Parathyroid adenoma (tissue), 2 donors: ENCODE data around the gene CACHD1.

ENCODE experiments used
- H2AFZ ChIP-seq: fragments of 300-600 bp; sonication (generic); one replicate; pipeline ENCODE4 v1.7.0; 2017; ENCODE audit warnings: antibody characterized with exemption, mild to moderate bottlenecking
- H3K27ac ChIP-seq: fragments of 300-600 bp; sonication (generic); one replicate; pipeline ENCODE4 v1.7.0; 2017
- H3K27me3 ChIP-seq: fragments of 300-600 bp; sonication (generic); one replicate; pipeline ENCODE4 v1.7.0; 2017; ENCODE audit warnings: low read length; ENCODE audit not compliant: control insufficient read depth, insufficient read depth
- H3K36me3 ChIP-seq: fragments of 300-600 bp; sonication (generic); one replicate; pipeline ENCODE4 v1.7.0; 2017; ENCODE audit warnings: low read length; ENCODE audit not compliant: control insufficient read depth, insufficient read depth
- H3K4me1 ChIP-seq: fragments of 300-600 bp; sonication (generic); one replicate; pipeline ENCODE4 v1.7.0; 2017; ENCODE audit warnings: control low read depth
- H3K4me2 ChIP-seq: fragments of 300-600 bp; sonication (generic); one replicate; pipeline ENCODE4 v1.7.0; 2017; ENCODE audit warnings: low read length
- H3K4me3 ChIP-seq: fragments of 300-600 bp; sonication (generic); one replicate; pipeline ENCODE4 v1.7.0; 2017; ENCODE audit warnings: low read depth, low read length
- H3K79me2 ChIP-seq: fragments of 300-600 bp; sonication (generic); one replicate; pipeline ENCODE4 v1.7.0; 2017; ENCODE audit warnings: control low read depth
- H3K9ac ChIP-seq: fragments of 300-600 bp; sonication (generic); one replicate; pipeline ENCODE4 v1.7.0; 2017; ENCODE audit warnings: mild to moderate bottlenecking
- H3K9me3 ChIP-seq: fragments of 300-600 bp; sonication (generic); one replicate; pipeline ENCODE4 v1.7.0; 2017; ENCODE audit warnings: low read length; ENCODE audit not compliant: control insufficient read depth
- CTCF ChIP-seq: fragments of 300-600 bp; sonication (generic); IDR thresholded peaks from one replicate; pipeline ENCODE4 v1.7.0; 2017; ENCODE audit warnings: antibody characterized with exemption, mild to moderate bottlenecking
- donor health status: primary hyperparathyroidism.

The CACHD1 gene

GRCh38 chr1:64567426-64568170 lies 97.7 kb downstream of the CACHD1 start:
- Histone ChIP-seq H2AFZ (no peak overlapping the region), H3K4me2 (no peak overlapping the region), H3K27me3 (no peaks in the 10 kb centered on the region), H3K36me3 (no peaks in the 10 kb centered on the region), H3K9ac (no peak overlapping the region), H3K4me3 (no peak overlapping the region), H3K4me1 (peaks cover 7% of the 10 kb centered on the region), H3K79me2 (no peaks in the 10 kb centered on the region), H3K27ac (no peak overlapping the region), H3K9me3 (no peaks in the 10 kb centered on the region)
- no peak for TF ChIP-seq CTCF

- Histone ChIP-seq H3K4me1 (peaks cover 8% of the 10 kb centered on the region), H3K9ac (no peak overlapping the region), H3K27ac (no peak overlapping the region), H3K36me3 (no peaks in the 10 kb centered on the region), H3K9me3 (no peaks in the 10 kb centered on the region), H3K27me3 (no peaks in the 10 kb centered on the region), H2AFZ (no peak overlapping the region), H3K4me2 (no peak overlapping the region), H3K4me3 (no peak overlapping the region), H3K79me2 (no peaks in the 10 kb centered on the region)
- no peak for TF ChIP-seq CTCF
Measured at GRCh38 chr1:64568171-64568450, 98.2 kb downstream of the CACHD1 start.

- H3K4me1 ChIP-seq, result peaks cover 8% of the 10 kb centered on the region
- H3K9me3 ChIP-seq, result no peaks in the 10 kb centered on the region
- H3K27me3 ChIP-seq, result no peaks in the 10 kb centered on the region
- no peak overlapping the region for H3K4me3 ChIP-seq
- no peak overlapping the region for H3K9ac ChIP-seq
- no peaks in the 10 kb centered on the region for H3K79me2 ChIP-seq
- H3K36me3 ChIP-seq, result no peaks in the 10 kb centered on the region
- no peak overlapping the region for H2AFZ ChIP-seq
- no peak for TF ChIP-seq CTCF
- no peak overlapping the region for H3K4me2 ChIP-seq
- no peak overlapping the region for H3K27ac ChIP-seq
Measured at GRCh38 chr1:64569411-64569810, 99.5 kb downstream of the CACHD1 start.

GRCh38 chr1:64570267-64570855 lies 100.4 kb downstream of the CACHD1 start:
- Histone ChIP-seq H3K79me2 (no peaks in the 10 kb centered on the region), H3K4me2 (no peak overlapping the region), H2AFZ (no peak overlapping the region), H3K9me3 (no peaks in the 10 kb centered on the region), H3K27me3 (no peaks in the 10 kb centered on the region), H3K9ac (no peak overlapping the region), H3K4me3 (no peak overlapping the region), H3K4me1 (peaks cover 8% of the 10 kb centered on the region), H3K36me3 (no peaks in the 10 kb centered on the region), H3K27ac (no peak overlapping the region)
- TF ChIP-seq CTCF, result no peak
